GM08714 (cell line): Measurements from ENCODE around the gene LGR5.
"Not testable (repeated sequence)": the region's sequence is repeated elsewhere in the genome, so short reads cannot be mapped to it uniquely, and the experiment has no call there.

Experiments used
- H3K4me3 ChIP-seq: fragments of 200-500 bp; sonication (Bioruptor generic); 2 replicates; pipeline ENCODE4 v1.5.1; 2014; ENCODE audit warnings: mild to moderate bottlenecking, low read length, inconsistent platforms
- ZNF274 ChIP-seq: IDR thresholded peaks from 2 replicates; pipeline ENCODE4 v1.6.1; 2012; ENCODE audit warnings: mild to moderate bottlenecking, low read depth, low read length

Gene LGR5

GRCh38 chr12:71536279-71536938, 96.8 kb downstream of the LGR5 start:
- H3K4me3 ChIP-seq = no peak overlapping the region
- TF ChIP-seq ZNF274 = no peak

GRCh38 chr12:71536939-71537622, 97.5 kb downstream of the LGR5 start:
- H3K4me3 ChIP-seq = no peak overlapping the region
- TF ChIP-seq ZNF274 = no peak

GRCh38 chr12:71538807-71539206, 99.2 kb downstream of the LGR5 start:
- no peak overlapping the region for H3K4me3 ChIP-seq
- no peak for TF ChIP-seq ZNF274

- no peak for TF ChIP-seq ZNF274
- no peak overlapping the region for H3K4me3 ChIP-seq
Measured at GRCh38 chr12:71541583-71541982, 102.0 kb downstream of the LGR5 start.

GRCh38 chr12:71546322-71546861, 106.8 kb downstream of the LGR5 start:
- no peak overlapping the region for H3K4me3 ChIP-seq
- no peak for TF ChIP-seq ZNF274

GRCh38 chr12:71548893-71549292, 109.3 kb downstream of the LGR5 start:
- no peak overlapping the region for H3K4me3 ChIP-seq
- TF ChIP-seq ZNF274 = no peak

GRCh38 chr12:71551529-71551928, 111.9 kb downstream of the LGR5 start:
- no peak overlapping the region for H3K4me3 ChIP-seq
- TF ChIP-seq ZNF274 = no peak

- TF ChIP-seq ZNF274 = no peak
- no peak overlapping the region for H3K4me3 ChIP-seq
Measured at GRCh38 chr12:71552728-71553501, 113.3 kb downstream of the LGR5 start.

GRCh38 chr12:71555191-71555590, 115.6 kb downstream of the LGR5 start:
- no peak for TF ChIP-seq ZNF274
- H3K4me3 ChIP-seq = no peak overlapping the region

- H3K4me3 ChIP-seq = not testable (repeated sequence)
Measured at GRCh38 chr12:71555789-71556188, 116.2 kb downstream of the LGR5 start.

- TF ChIP-seq ZNF274 = no peak
- H3K4me3 ChIP-seq = no peak overlapping the region
Measured at GRCh38 chr12:71556448-71556847, 116.8 kb downstream of the LGR5 start.

GRCh38 chr12:71556875-71557274, 117.3 kb downstream of the LGR5 start:
- H3K4me3 ChIP-seq = no peak overlapping the region
- TF ChIP-seq ZNF274 = no peak

GRCh38 chr12:71558445-71558844, 118.8 kb downstream of the LGR5 start:
- TF ChIP-seq ZNF274 = no peak
- no peak overlapping the region for H3K4me3 ChIP-seq

GRCh38 chr12:71562676-71563595, 123.3 kb downstream of the LGR5 start:
- no peak for TF ChIP-seq ZNF274
- H3K4me3 ChIP-seq = no peak overlapping the region
